HEK293 (cell line): Measurements from ENCODE around the gene TMEM131L.

ENCODE experiments used
- CTCF ChIA-PET: fragments of 350-600 bp; formaldehyde crosslinking; extraction: SDS; loops from one replicate; lab custom pipeline; 2021; ENCODE audit warnings: antibody characterized with exemption; lab: Yijun Ruan, JAX
- POLR2A ChIA-PET: fragments of 300-600 bp; formaldehyde crosslinking; extraction: SDS; loops from one replicate; lab custom pipeline; 2020; ENCODE audit warnings: antibody characterized with exemption, inconsistent platforms; lab: Yijun Ruan, JAX
- H3K27ac ChIP-seq: fragments of 200-500 bp; sonication (Bioruptor generic); 2 replicates; pipeline ENCODE4 v1.5.1; 2014; ENCODE audit warnings: low read depth, low read length, control low read depth, inconsistent platforms; ENCODE audit errors: extremely low read depth
- H3K36me3 ChIP-seq, 2 experiments: fragments of 200-500 bp in 1 of 2; sonication (Bioruptor generic) in 1 of 2; 1 replicate in 1 of 2; 2 replicates in 1 of 2; pipeline ENCODE4 v1.5.1; 2014 to 2017; ENCODE audit warnings: inconsistent platforms in 2 of 2, low read length in 2 of 2; ENCODE audit not compliant: control insufficient read depth in 2 of 2, insufficient read depth in 1 of 2
- H3K4me1 ChIP-seq: fragments of 200-500 bp; sonication (Bioruptor generic); 2 replicates; pipeline ENCODE4 v1.5.1; 2014; ENCODE audit warnings: mild to moderate bottlenecking, low read length, inconsistent platforms; ENCODE audit not compliant: control insufficient read depth, insufficient read depth
- H3K4me3 ChIP-seq: 2 replicates; pipeline ENCODE4 v1.5.1; 2011; ENCODE audit warnings: low read depth, mild to moderate bottlenecking, control low read depth, low read length, moderate library complexity
- H3K9me3 ChIP-seq: fragments of 200-500 bp; sonication (Bioruptor generic); 2 replicates; pipeline ENCODE4 v1.5.1; 2014; ENCODE audit warnings: low read depth, low read length, inconsistent platforms; ENCODE audit not compliant: control insufficient read depth, insufficient read depth
- HIC1 ChIP-seq: fragments of 450-650 bp; formaldehyde crosslinking; IDR thresholded peaks from 2 replicates; pipeline ENCODE4 v1.5.1; 2016; ENCODE audit warnings: missing biosample characterization, missing genetic modification characterization
- KLF9 ChIP-seq: fragments of 450-650 bp; formaldehyde crosslinking; IDR thresholded peaks from 2 replicates; pipeline ENCODE4 v1.5.1; 2016; ENCODE audit warnings: missing biosample characterization, missing genetic modification characterization, low read depth
- RBAK ChIP-seq: fragments of 450-650 bp; formaldehyde crosslinking; IDR thresholded peaks from 2 replicates; pipeline ENCODE4 v1.5.1; 2016; ENCODE audit warnings: missing biosample characterization, missing genetic modification characterization
- SCRT2 ChIP-seq: fragments of 450-650 bp; formaldehyde crosslinking; IDR thresholded peaks from 2 replicates; pipeline ENCODE4 v1.5.1; 2016; ENCODE audit warnings: missing biosample characterization, missing genetic modification characterization
- ZNF112 ChIP-seq: fragments of 450-650 bp; formaldehyde crosslinking; IDR thresholded peaks from 2 replicates; pipeline ENCODE4 v1.5.0; 2017; ENCODE audit warnings: missing biosample characterization, missing genetic modification characterization
- ZNF132 ChIP-seq: fragments of 450-650 bp; formaldehyde crosslinking; IDR thresholded peaks from 2 replicates; pipeline ENCODE4 v1.5.1; 2017; ENCODE audit warnings: missing biosample characterization, missing genetic modification characterization, borderline replicate concordance
- ZNF138 ChIP-seq: fragments of 450-650 bp; formaldehyde crosslinking; IDR thresholded peaks from 2 replicates; pipeline ENCODE4 v1.5.1; 2016; ENCODE audit warnings: missing biosample characterization, missing genetic modification characterization, borderline replicate concordance
- ZNF155 ChIP-seq: fragments of 450-650 bp; formaldehyde crosslinking; IDR thresholded peaks from 2 replicates; pipeline ENCODE4 v1.5.1; 2016; ENCODE audit warnings: missing biosample characterization, missing genetic modification characterization
- ZNF23 ChIP-seq: fragments of 450-650 bp; formaldehyde crosslinking; IDR thresholded peaks from 2 replicates; pipeline ENCODE4 v1.5.1; 2016; ENCODE audit warnings: missing biosample characterization, missing genetic modification characterization, borderline replicate concordance
- ZNF239 ChIP-seq: fragments of 450-650 bp; formaldehyde crosslinking; IDR thresholded peaks from 2 replicates; pipeline ENCODE4 v1.5.1; 2016; ENCODE audit warnings: missing biosample characterization, missing genetic modification characterization
- ZNF248 ChIP-seq: fragments of 450-650 bp; formaldehyde crosslinking; IDR thresholded peaks from 2 replicates; pipeline ENCODE4 v1.5.1; 2017; ENCODE audit warnings: missing biosample characterization, missing genetic modification characterization
- ZNF292 ChIP-seq: fragments of 450-650 bp; formaldehyde crosslinking; IDR thresholded peaks from 2 replicates; pipeline ENCODE4 v1.5.1; 2016; ENCODE audit warnings: low read depth, missing biosample characterization, missing genetic modification characterization, borderline replicate concordance
- ZNF324 ChIP-seq: fragments of 450-650 bp; formaldehyde crosslinking; IDR thresholded peaks from 2 replicates; pipeline ENCODE4 v1.5.1; 2016; ENCODE audit warnings: missing biosample characterization, missing genetic modification characterization
- ZNF350 ChIP-seq: fragments of 450-650 bp; formaldehyde crosslinking; IDR thresholded peaks from 2 replicates; pipeline ENCODE4 v1.5.0; 2017; ENCODE audit warnings: missing biosample characterization, mild to moderate bottlenecking, missing genetic modification characterization
- ZNF473 ChIP-seq: fragments of 450-650 bp; formaldehyde crosslinking; IDR thresholded peaks from 2 replicates; pipeline ENCODE4 v1.5.1; 2017; ENCODE audit warnings: missing biosample characterization, missing genetic modification characterization
- ZNF501 ChIP-seq: fragments of 450-650 bp; formaldehyde crosslinking; IDR thresholded peaks from 2 replicates; pipeline ENCODE4 v1.5.1; 2016; ENCODE audit warnings: missing biosample characterization, missing genetic modification characterization
- ZNF518A ChIP-seq: fragments of 450-650 bp; formaldehyde crosslinking; conservative IDR thresholded peaks from 2 replicates; pipeline ENCODE4 v1.5.1; 2016; ENCODE audit warnings: low read depth, missing biosample characterization, missing genetic modification characterization
- ZNF555 ChIP-seq: fragments of 450-650 bp; formaldehyde crosslinking; conservative IDR thresholded peaks from 2 replicates; pipeline ENCODE4 v1.5.1; 2017; ENCODE audit warnings: missing biosample characterization, mild to moderate bottlenecking, missing genetic modification characterization, inconsistent platforms
- ZNF660 ChIP-seq: fragments of 450-650 bp; IDR thresholded peaks from 2 replicates; pipeline ENCODE4 v1.5.1; 2018; ENCODE audit warnings: missing biosample characterization, mild to moderate bottlenecking, missing genetic modification characterization
- ZSCAN16 ChIP-seq: fragments of 450-650 bp; formaldehyde crosslinking; IDR thresholded peaks from 2 replicates; pipeline ENCODE4 v1.5.1; 2016; ENCODE audit warnings: missing biosample characterization, missing genetic modification characterization
- ZSCAN23 ChIP-seq: fragments of 450-650 bp; formaldehyde crosslinking; IDR thresholded peaks from 2 replicates; pipeline ENCODE4 v1.5.1; 2016; ENCODE audit warnings: missing biosample characterization, missing genetic modification characterization
- TF ChIP-seq, protein P1 (sequence below): fragments of 450-650 bp; formaldehyde crosslinking; IDR thresholded peaks from 2 replicates; pipeline ENCODE4 v1.5.1; 2016; ENCODE audit warnings: missing biosample characterization, missing genetic modification characterization

The TMEM131L gene

DNA sequence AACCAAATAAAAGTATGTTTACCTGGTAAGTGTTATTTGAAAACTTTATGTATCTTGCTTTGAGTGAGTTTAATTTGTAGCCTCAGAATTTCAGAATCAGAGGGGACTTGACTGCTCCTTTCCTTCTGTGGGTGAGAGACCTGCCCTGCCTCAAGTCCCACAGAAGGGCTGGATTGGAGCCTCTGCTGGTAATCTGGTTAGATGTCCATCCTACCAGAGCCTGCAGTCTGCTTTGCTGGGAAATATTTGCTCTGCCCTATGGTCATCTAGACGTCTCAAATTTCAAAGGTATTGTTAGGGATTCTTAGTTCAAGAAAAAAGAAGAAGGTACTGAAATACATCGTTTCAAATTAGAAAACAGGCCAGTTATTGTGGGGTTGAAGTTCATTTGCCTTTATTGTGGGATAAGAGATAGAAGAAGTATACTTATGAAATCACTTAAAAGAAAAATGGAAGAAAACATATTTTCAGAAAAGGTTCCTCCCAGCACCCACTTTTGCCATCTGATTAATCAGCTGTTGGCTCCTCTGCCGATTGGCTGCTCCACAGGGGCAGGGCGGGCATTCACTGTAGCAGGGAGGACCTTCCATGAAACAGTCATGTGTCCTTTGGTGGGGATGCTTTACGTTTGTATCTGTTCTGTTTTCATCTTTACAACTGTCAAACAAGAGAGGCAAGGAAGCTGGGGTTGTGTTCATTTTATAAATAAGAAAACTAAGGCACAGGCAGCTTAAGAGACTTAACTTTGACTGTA is 144.6 kb downstream of the TMEM131L start (continued):
- TF ChIP-seq ZNF660 (no peak), ZNF248 (no peak), ZNF138 (no peak), ZSCAN23 (tag by site-specific recombination) (no peak)

GRCh38 chr4:153611679-153612078 is 145.5 kb downstream of the TMEM131L start:
- CTCF ChIA-PET: interaction anchor here (0.8 kb wide), 1 partner anchor 23 kb away, joined by 3 read pairs; no protein-coding TSS in a partner anchor

More at GRCh38 chr4:153611679-153612078, 145.5 kb downstream of the TMEM131L start:
- POLR2A ChIA-PET: no interaction called here
- Histone ChIP-seq H3K9me3 (no peaks in the 10 kb centered on the region), H3K4me1 (no peaks in the 10 kb centered on the region), H3K4me3 (no peak overlapping the region), H3K36me3 (peaks cover 3 to 33% of the 10 kb centered on the region in 2 experiments), H3K27ac (no peak overlapping the region)
- TF ChIP-seq ZNF350 (tag by site-specific recombination) (no peak), ZNF555 (tag by site-specific recombination) (no peak), ZNF501 (tag by site-specific recombination) (no peak), KLF9 (tag by site-specific recombination) (no peak), RBAK (tag by site-specific recombination) (no peak), ZNF473 (tag by site-specific recombination) (no peak), ZNF112 (tag by site-specific recombination) (no peak), HIC1 (tag by site-specific recombination) (no peak), ZNF324 (tag by site-specific recombination) (no peak), SCRT2 (tag by site-specific recombination) (no peak), ZSCAN16 (no peak), ZNF155 (tag by site-specific recombination) (no peak), ZNF132 (tag by site-specific recombination) (no peak), ZNF23 (tag by site-specific recombination) (no peak), ZNF292 (tag by site-specific recombination) (no peak), ZNF239 (no peak), ZNF518A (tag by site-specific recombination) (no peak)
- TF ChIP-seq, protein P1, sequence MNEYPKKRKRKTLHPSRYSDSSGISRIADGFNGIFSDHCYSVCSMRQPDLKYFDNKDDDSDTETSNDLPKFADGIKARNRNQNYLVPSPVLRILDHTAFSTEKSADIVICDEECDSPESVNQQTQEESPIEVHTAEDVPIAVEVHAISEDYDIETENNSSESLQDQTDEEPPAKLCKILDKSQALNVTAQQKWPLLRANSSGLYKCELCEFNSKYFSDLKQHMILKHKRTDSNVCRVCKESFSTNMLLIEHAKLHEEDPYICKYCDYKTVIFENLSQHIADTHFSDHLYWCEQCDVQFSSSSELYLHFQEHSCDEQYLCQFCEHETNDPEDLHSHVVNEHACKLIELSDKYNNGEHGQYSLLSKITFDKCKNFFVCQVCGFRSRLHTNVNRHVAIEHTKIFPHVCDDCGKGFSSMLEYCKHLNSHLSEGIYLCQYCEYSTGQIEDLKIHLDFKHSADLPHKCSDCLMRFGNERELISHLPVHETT (tag by site-specific recombination): no peak
